ENCODE data around the gene ATG7.

Gene ATG7

DNA sequence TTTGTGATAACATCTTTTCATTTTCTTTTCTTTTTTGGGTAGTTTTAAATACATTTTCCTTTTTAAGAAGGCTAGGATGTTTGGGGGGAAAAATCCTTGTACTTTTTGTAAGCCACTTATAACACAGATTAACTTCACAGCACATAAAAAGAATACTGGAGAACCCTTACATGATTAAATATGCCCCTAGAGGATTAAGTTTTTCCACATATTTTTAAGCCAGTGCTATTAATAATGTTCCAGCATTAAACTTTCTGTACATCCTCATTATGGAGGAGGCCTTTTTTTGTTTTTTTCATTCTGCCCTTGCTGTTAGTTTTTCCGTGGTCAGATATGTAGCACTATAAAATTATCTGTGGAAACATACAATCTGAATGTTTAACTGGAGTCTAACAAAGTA, 147.9 kb downstream of the ATG7 start:
- TF ChIP-seq, protein P1, sequence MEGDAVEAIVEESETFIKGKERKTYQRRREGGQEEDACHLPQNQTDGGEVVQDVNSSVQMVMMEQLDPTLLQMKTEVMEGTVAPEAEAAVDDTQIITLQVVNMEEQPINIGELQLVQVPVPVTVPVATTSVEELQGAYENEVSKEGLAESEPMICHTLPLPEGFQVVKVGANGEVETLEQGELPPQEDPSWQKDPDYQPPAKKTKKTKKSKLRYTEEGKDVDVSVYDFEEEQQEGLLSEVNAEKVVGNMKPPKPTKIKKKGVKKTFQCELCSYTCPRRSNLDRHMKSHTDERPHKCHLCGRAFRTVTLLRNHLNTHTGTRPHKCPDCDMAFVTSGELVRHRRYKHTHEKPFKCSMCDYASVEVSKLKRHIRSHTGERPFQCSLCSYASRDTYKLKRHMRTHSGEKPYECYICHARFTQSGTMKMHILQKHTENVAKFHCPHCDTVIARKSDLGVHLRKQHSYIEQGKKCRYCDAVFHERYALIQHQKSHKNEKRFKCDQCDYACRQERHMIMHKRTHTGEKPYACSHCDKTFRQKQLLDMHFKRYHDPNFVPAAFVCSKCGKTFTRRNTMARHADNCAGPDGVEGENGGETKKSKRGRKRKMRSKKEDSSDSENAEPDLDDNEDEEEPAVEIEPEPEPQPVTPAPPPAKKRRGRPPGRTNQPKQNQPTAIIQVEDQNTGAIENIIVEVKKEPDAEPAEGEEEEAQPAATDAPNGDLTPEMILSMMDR (conservative IDR thresholded peaks at IDR 0.05) = no peak
- no peak overlapping the region for H3K27ac ChIP-seq

DNA sequence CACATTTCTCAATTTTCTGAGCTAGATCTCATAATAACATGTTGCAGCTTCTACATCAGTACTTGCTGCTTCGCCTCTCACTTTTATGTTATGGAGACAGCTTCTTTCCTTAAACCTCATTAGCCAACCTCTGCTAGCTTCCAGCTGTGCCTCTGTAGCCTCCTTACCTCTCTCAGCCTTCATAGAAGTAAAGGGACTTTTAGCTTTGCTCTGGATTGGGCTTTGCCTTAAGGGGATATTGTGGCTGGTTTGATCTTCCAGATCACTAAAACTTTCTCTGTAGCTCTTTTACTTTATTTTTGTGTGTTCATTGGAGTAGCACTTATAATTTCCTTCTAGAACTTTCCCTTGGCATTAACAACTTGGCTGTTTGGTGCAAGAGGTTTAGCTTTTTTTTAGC, 150.1 kb downstream of the ATG7 start:
- TF ChIP-seq, protein P1 (conservative IDR thresholded peaks at IDR 0.05) = no peak
- no peak overlapping the region for H3K27ac ChIP-seq

DNA sequence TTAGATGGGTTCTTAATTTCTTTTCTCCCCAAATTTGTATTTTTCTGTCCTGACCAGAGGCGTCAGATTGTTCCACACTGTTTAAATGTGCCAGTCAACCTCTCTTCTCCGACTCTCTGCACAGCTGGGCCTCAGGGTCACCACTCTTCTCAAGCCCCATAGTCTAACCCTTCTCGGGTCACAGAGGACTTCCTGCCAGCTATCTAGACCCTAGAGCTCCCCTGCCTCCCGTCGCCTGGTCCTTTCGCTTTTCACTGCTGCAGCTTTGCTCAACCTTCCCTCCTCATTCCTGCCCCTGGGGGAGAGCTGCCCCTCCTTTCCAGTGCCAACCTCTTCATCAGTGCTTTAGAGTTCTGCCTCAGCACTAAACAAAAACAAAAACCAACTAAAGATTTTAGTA, 151.7 kb downstream of the ATG7 start:
- H3K27ac ChIP-seq = no peak overlapping the region
- TF ChIP-seq, protein P1 (conservative IDR thresholded peaks at IDR 0.05) = no peak

DNA sequence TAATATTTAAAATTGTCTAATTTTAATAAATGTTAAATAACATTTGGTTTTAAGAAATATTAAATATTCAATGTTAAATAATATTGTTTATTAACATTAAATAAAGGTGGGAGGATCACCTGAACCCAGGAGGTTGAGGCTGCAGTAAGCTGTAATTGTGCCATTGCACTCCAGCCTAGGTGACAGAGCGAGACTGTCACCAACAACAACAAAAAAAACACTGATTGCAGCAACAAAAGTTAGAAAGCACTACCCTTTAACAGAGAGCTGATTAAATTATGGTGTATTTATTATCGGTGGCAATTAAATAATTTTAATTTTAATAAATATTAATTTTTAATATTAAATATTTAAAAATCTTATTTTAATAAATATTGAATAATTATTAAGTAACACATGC, 152.1 kb downstream of the ATG7 start:
- H3K27ac ChIP-seq = no peak overlapping the region
- TF ChIP-seq, protein P1 (conservative IDR thresholded peaks at IDR 0.05) = no peak

DNA sequence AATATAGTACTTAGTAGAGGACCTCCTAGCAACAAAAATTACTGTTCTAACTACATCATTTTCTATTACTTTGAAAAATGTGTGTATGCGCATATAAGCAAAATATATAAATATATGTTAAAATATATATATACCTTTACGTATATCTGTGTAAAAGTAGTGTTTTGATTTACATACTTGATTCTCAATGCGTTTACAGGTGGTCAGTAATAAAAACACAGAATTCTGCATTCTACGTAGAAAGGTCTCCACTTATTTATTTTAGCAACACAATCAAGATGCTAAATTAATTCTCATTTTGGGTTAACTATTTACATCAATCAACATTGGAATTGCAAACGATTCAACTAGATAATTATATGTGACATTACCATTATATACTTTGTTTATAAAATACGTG, 158.0 kb downstream of the ATG7 start:
- TF ChIP-seq, protein P1 (conservative IDR thresholded peaks at IDR 0.05) = no peak
- H3K27ac ChIP-seq = no peak overlapping the region

DNA sequence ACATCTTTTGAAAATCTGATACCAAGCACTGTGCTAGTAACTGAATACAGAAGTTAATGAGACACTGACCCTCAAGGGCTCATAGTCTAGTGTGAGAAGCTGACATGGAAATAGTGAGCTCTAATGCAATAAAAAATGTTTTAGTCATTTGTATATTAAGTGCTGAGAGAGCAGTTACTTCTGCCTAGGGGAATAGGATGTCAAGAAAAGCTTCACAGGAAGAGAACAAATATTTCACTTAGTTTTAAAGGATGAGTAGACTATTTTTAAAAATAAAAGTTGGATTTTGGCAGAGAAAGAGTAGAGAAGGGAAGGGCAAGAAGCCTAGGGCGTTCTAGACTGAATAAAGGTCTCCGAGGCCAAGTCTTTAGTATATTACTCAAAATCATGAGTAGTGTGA, 158.4 kb downstream of the ATG7 start:
- no peak overlapping the region for H3K27ac ChIP-seq
- TF ChIP-seq, protein P1 (conservative IDR thresholded peaks at IDR 0.05) = no peak

DNA sequence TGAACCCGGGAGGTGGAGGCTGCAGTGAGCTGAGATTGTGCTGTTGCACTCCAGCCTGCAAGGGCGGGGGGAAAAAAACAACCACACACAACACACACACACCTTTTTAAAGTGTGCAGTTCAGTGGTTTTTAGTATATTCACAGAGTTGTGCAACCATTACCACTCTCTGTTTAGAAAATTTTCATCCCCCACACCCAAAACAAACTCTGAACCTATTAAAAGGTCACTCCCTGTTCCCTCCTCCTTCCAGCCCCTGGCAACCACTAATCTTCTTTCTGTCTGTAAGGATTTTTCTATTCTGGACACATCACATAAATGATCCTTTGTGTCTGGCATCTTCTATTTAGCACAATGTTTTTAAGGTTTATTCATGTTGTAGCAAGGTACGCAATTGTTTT, 159.1 kb downstream of the ATG7 start:
- no peak overlapping the region for H3K27ac ChIP-seq

More for the DNA sequence above, 159.1 kb downstream of the ATG7 start:
- TF ChIP-seq, protein P1 (conservative IDR thresholded peaks at IDR 0.05) = no peak

All from VCaP (cell line).